GM12875 (cell line): Measurements from ENCODE around the gene FADS2.

ENCODE experiments used
- H3K4me3 ChIP-seq: one replicate; pipeline ENCODE4 v1.5.1; 2011; ENCODE audit warnings: low read depth, low read length, control low read depth
- CTCF ChIP-seq: IDR thresholded peaks from 2 replicates; pipeline ENCODE4 v1.5.1; 2011; ENCODE audit warnings: low read depth, mild to moderate bottlenecking, control low read depth, inconsistent platforms, low read length, moderate library complexity, borderline replicate concordance; ENCODE audit not compliant: insufficient read depth

The FADS2 gene

GRCh38 chr11:61853698-61854169, 25.6 kb downstream of the FADS2 start:
- TF ChIP-seq CTCF: no peak
- no peak overlapping the region for H3K4me3 ChIP-seq

GRCh38 chr11:61854206-61854895, 26.3 kb downstream of the FADS2 start:
- no peak overlapping the region for H3K4me3 ChIP-seq
- no peak for TF ChIP-seq CTCF

- TF ChIP-seq CTCF: no peak
- no peak overlapping the region for H3K4me3 ChIP-seq
Observed at GRCh38 chr11:61854966-61855714, 27.0 kb downstream of the FADS2 start.

- H3K4me3 ChIP-seq: no peak overlapping the region
- TF ChIP-seq CTCF: no peak
Observed at GRCh38 chr11:61855939-61856680, 28.0 kb downstream of the FADS2 start.

GRCh38 chr11:61860054-61860903, 32.2 kb downstream of the FADS2 start:
- TF ChIP-seq CTCF: no peak
- no peak overlapping the region for H3K4me3 ChIP-seq

- TF ChIP-seq CTCF: no peak
- no peak overlapping the region for H3K4me3 ChIP-seq
Observed at GRCh38 chr11:61861634-61862033, 33.5 kb downstream of the FADS2 start.
